Astrocyte of the cerebellum (primary cell): Measurements from ENCODE around the gene CTNNA3.

Experiments
- DNase-seq: peaks from one replicate; pipeline ENCODE4 v3.0.0-alpha.2; 2011; ENCODE audit warnings: low read depth
- H3K4me3 ChIP-seq: 2 replicates; pipeline ENCODE4 v1.5.1; 2011; ENCODE audit warnings: mild to moderate bottlenecking, low read depth, low read length, moderate library complexity
- in situ Hi-C: cut with HindIII; loops from 2 replicates; pipeline ENCODE4 v1.10.0; 2017; ENCODE audit warnings: low sequenced_read_pairs
- TF ChIP-seq, protein P1 (sequence below): IDR thresholded peaks from 2 replicates; pipeline ENCODE4 v1.5.1; 2012; ENCODE audit warnings: low read length, low read depth, moderate library complexity, mild to moderate bottlenecking; ENCODE audit errors: missing control alignments

Gene CTNNA3

DNA sequence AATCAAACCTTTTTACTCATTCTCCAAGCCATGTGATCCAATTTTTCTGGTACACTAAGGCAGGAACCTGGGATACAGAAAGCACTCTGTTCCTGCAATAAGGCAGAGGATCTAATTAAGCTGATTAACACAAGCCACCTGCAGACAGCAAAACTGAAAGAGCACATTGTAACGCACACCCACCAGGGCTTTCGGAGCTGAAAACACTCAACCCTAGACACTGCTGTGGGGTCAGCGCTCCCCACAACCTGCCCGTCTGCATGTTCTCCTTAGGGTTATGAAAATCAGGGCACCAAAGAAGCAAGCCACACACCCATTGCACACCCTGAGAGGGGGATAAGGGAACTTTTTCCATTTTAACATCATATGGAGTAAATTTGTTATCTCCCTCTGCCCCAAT, 1792.4 kb downstream of the CTNNA3 start:
- TF ChIP-seq, protein P1, sequence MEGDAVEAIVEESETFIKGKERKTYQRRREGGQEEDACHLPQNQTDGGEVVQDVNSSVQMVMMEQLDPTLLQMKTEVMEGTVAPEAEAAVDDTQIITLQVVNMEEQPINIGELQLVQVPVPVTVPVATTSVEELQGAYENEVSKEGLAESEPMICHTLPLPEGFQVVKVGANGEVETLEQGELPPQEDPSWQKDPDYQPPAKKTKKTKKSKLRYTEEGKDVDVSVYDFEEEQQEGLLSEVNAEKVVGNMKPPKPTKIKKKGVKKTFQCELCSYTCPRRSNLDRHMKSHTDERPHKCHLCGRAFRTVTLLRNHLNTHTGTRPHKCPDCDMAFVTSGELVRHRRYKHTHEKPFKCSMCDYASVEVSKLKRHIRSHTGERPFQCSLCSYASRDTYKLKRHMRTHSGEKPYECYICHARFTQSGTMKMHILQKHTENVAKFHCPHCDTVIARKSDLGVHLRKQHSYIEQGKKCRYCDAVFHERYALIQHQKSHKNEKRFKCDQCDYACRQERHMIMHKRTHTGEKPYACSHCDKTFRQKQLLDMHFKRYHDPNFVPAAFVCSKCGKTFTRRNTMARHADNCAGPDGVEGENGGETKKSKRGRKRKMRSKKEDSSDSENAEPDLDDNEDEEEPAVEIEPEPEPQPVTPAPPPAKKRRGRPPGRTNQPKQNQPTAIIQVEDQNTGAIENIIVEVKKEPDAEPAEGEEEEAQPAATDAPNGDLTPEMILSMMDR = no peak
- in situ Hi-C loops = no loop called here

DNA sequence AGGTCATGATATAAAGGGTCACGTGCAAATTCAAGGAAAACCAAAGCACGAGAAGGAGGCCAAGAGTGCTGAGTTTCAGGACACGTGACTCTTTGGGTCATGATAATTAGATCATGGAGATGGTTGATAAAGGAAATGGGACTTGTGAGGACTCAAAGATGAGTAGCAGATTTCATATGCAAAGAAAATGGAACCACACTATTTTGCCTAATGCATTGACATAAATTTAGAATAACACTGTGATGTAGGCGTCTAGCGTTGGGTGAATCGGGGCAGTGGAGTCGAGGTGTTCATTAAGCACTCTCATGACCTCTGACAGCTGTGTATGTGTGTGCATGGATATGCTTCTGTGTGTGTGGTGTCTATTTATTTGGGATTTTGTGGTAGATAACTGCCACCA, 1795.7 kb downstream of the CTNNA3 start:
- H3K4me3 ChIP-seq = no peak overlapping the region
- TF ChIP-seq, protein P1 = no peak
- in situ Hi-C loops = no loop called here
- DNase-seq = no peak

More for the DNA sequence above, 1792.4 kb downstream of the CTNNA3 start:
- no peak for DNase-seq
- no peak overlapping the region for H3K4me3 ChIP-seq

DNA sequence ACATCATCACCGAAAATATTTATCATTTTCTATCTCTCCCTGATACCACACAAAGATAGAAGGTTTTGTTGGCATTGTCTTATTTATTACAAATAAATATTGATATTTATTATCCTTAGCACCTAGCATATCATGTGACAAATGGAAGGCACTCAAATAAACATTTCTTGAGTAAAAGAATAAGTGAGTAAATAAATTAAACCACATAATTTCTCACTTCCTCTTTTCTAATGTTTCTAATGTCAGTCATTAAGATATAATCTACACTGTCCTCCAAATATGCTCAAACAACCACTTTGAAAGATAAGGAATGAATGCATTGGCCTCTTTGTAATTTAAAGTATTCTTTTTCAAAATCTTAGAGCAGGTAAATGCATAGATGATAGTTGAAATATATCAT, 1797.9 kb downstream of the CTNNA3 start:
- TF ChIP-seq, protein P1 = no peak
- H3K4me3 ChIP-seq = no peak overlapping the region
- in situ Hi-C loops = no loop called here
- no peak for DNase-seq

DNA sequence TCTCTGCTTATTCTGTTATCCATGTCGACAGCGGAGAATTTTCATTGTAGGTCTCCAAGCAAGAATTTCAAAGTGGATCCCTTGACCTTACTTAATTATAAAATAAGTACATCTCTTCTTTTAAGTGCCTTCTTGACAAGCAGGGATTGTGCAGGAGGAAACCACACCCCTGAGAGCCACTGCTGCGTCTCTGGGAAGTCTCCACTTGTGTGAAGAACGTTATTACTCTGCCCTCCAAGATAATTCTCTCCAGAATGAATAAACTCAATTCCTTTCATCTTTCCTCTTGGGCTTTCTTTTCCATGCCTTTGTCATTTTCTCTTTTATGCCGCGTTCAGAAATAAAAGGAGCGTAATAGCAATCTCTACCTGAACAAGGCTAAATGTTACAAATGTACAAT, 1801.0 kb downstream of the CTNNA3 start:
- in situ Hi-C loops = no loop called here
- DNase-seq = no peak
- TF ChIP-seq, protein P1 = no peak
- no peak overlapping the region for H3K4me3 ChIP-seq

DNA sequence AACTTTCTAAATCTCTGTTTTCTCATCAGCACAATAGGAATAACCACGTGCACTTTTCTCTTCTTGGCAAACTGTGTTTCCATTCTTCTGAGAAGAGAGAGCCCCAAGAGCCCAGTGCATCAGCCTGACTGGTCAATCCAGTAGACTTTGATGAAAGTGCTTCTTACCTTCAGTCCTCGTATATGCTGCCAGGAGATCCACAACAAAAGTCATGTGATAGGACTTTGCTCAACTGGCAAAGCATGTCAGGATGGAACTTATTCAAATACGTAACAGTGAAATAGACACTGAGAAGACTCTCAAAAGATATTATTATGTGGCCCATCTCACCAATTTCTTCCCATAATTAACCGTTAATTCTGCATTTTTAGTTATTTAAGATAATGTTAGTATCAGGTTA, 1801.6 kb downstream of the CTNNA3 start:
- H3K4me3 ChIP-seq = no peak overlapping the region
- TF ChIP-seq, protein P1 = no peak
- no peak for DNase-seq
- in situ Hi-C loops = no loop called here

DNA sequence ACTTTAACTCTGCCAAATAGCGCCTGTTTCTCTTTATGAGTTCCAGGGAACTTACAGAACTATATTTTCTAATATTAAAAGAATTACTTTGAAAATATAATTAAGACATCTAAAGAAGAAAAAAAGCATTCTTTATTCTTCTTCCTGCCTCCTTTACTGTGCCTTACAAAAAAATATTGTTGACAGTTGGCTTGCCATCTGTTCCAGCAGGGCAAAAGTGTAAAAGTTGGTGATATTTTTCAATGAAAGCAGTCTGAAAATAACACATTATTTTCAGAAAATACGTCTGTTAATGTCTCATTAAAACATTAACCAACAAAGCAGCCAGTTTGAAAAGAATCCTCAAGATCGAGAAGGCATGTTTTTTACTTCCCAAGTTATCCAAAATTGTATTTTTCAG, 1802.3 kb downstream of the CTNNA3 start:
- TF ChIP-seq, protein P1 = no peak
- no peak overlapping the region for H3K4me3 ChIP-seq
- in situ Hi-C loops = no loop called here
- DNase-seq = no peak

DNA sequence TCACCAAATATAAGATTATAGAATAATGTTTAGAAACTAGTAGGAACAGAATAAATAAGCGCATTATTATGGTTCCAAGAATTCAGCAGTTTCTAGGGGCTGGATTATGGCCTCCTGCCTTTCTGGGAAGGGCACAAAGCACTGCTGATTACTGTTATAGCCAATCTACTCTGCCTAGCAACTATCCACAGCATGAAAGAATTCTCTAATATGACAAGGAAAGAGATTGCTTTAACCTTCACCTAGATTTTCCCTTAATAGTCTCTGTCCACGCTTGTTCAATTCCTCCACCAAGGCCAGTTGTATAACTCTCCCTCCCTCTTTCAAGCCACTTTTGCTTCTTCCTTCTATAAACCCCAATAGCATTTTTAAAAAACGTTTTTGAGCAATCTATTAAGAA, 1803.7 kb downstream of the CTNNA3 start:
- no peak overlapping the region for H3K4me3 ChIP-seq
- DNase-seq = no peak
- TF ChIP-seq, protein P1 = no peak
- in situ Hi-C loops = no loop called here
